ENCODE measurements around the gene PTAFR. TPM values are rescaled to one million over a fixed set of nuclear protein-coding genes. Genes with fewer than 3 reads are reported as not detected.

The PTAFR gene
- polyA plus RNA-seq, 1 experiment = 0.12 TPM

- ChIA-PET POLR2A (interaction anchor here (1.2 kb wide), 1 partner anchor 38 kb away, joined by 3 read pairs; no protein-coding TSS in a partner anchor), CTCF (no interaction called here)
- no peak for TF ChIP-seq CTCF (IDR thresholded peaks at IDR 0.05; ENCODE audit: low read depth, low read length)
These were observed 47.3 kb downstream of the PTAFR start for GRCh38 chr1:28129150-28129549.

GRCh38 chr1:28127617-28128257, 48.8 kb downstream of the PTAFR start:
- ChIA-PET CTCF (no interaction called here), POLR2A (no interaction called here)
- Histone ChIP-seq H3K9me3 (ENCODE audit: control insufficient read depth, insufficient read depth, low read length) (no peaks in the 10 kb centered on the region), H3K27ac (ENCODE audit: low read depth, low read length) (no peak overlapping the region), H3K27me3 (ENCODE audit: control insufficient read depth, insufficient read depth, low read length) (no peaks in the 10 kb centered on the region), H3K4me3 (ENCODE audit: low read depth, low read length) (no peak overlapping the region)
- TF ChIP-seq CTCF (IDR thresholded peaks at IDR 0.05; ENCODE audit: low read depth, low read length) = no peak
- DNase-seq (ENCODE audit: low read depth, low spot score) = no peak

More at GRCh38 chr1:28129150-28129549, 47.3 kb downstream of the PTAFR start:
- no peaks in the 10 kb centered on the region for H3K27me3 ChIP-seq (ENCODE audit: control insufficient read depth, insufficient read depth, low read length)
- H3K27ac ChIP-seq (ENCODE audit: low read depth, low read length) = no peak overlapping the region
- H3K4me3 ChIP-seq (ENCODE audit: low read depth, low read length) = no peak overlapping the region
- DNase-seq (ENCODE audit: low read depth, low spot score) = no peak
- peaks cover 10% of the 10 kb centered on the region; the same call in 1 of the 2 replicates for H3K9me3 ChIP-seq (ENCODE audit: control insufficient read depth, insufficient read depth, low read length)

- no peak for TF ChIP-seq CTCF (IDR thresholded peaks at IDR 0.05; ENCODE audit: low read depth, low read length)
- DNase-seq (ENCODE audit: low read depth, low spot score) = no peak
- Histone ChIP-seq H3K4me3 (ENCODE audit: low read depth, low read length) (no peak overlapping the region), H3K27ac (ENCODE audit: low read depth, low read length) (no peak overlapping the region), H3K9me3 (ENCODE audit: control insufficient read depth, insufficient read depth, low read length) (no peaks in the 10 kb centered on the region), H3K27me3 (ENCODE audit: control insufficient read depth, insufficient read depth, low read length) (no peaks in the 10 kb centered on the region)
- ChIA-PET POLR2A (no interaction called here), CTCF (interaction anchor here (1.1 kb wide), 1 partner anchor 82 kb away, joined by 3 read pairs; no protein-coding TSS in a partner anchor)
These were observed 49.6 kb downstream of the PTAFR start for GRCh38 chr1:28126783-28127490.

GRCh38 chr1:28126212-28126611, 50.3 kb downstream of the PTAFR start:
- DNase-seq (ENCODE audit: low read depth, low spot score) = no peak
- TF ChIP-seq CTCF (IDR thresholded peaks at IDR 0.05; ENCODE audit: low read depth, low read length) = no peak
- H3K27ac ChIP-seq (ENCODE audit: low read depth, low read length) = no peak overlapping the region
- H3K9me3 ChIP-seq (ENCODE audit: control insufficient read depth, insufficient read depth, low read length) = no peaks in the 10 kb centered on the region; the same call in 1 of the 2 replicates
- no peaks in the 10 kb centered on the region for H3K27me3 ChIP-seq (ENCODE audit: control insufficient read depth, insufficient read depth, low read length)
- H3K4me3 ChIP-seq (ENCODE audit: low read depth, low read length) = no peak overlapping the region
- CTCF ChIA-PET = interaction anchor here (1.1 kb wide), 1 partner anchor 82 kb away, joined by 3 read pairs; no protein-coding TSS in a partner anchor
- POLR2A ChIA-PET = no interaction called here

- TF ChIP-seq CTCF (IDR thresholded peaks at IDR 0.05; ENCODE audit: low read depth, low read length) = no peak
- Histone ChIP-seq H3K4me3 (ENCODE audit: low read depth, low read length) (no peak overlapping the region), H3K27me3 (ENCODE audit: control insufficient read depth, insufficient read depth, low read length) (no peaks in the 10 kb centered on the region), H3K27ac (ENCODE audit: low read depth, low read length) (peak overlapping the region; percentile 21), H3K9me3 (ENCODE audit: control insufficient read depth, insufficient read depth, low read length) (no peaks in the 10 kb centered on the region; the same call in 1 of the 2 replicates)
- ChIA-PET POLR2A (no interaction called here), CTCF (no interaction called here)
- DNase-seq (ENCODE audit: low read depth, low spot score) = no peak
These were observed 53.0 kb downstream of the PTAFR start for GRCh38 chr1:28123461-28123961.

Data from AG04450 (cell line).